Stomach (tissue), 4 donors: ENCODE data around the gene SPRED3.

Experiments
- CTCF ChIP-seq, 7 experiments: fragments of 450-650 bp in 4 of 7; fragments of 200-600 bp in 3 of 7; sonication (generic) in 3 of 7; IDR thresholded peaks; one replicate each; pipeline ENCODE4 v1.5.1; 2016 to 2019; ENCODE audit warnings: antibody characterized with exemption in 7 of 7, control low read depth in 2 of 7, mild to moderate bottlenecking in 1 of 7
- EP300 ChIP-seq: sonication (generic); formaldehyde crosslinking; IDR thresholded peaks from one replicate; pipeline ENCODE4 v1.6.1; 2017; ENCODE audit warnings: antibody characterized with exemption
- POLR2A ChIP-seq, 4 donors: fragments of 450-650 bp; IDR thresholded peaks; one replicate each; pipeline ENCODE4 v1.6.1; 2016; ENCODE audit warnings: antibody characterized with exemption in 4 of 4, control low read depth in 2 of 4, mild to moderate bottlenecking in 1 of 4, moderate library complexity in 1 of 4
- POLR2AphosphoS5 ChIP-seq, 3 donors: sonication (generic); formaldehyde crosslinking; IDR thresholded peaks; one replicate each; pipeline ENCODE4 v1.6.1; 2016; ENCODE audit warnings: antibody characterized with exemption in 3 of 3

- TF ChIP-seq CTCF (IDR thresholded peaks at IDR 0.05) (peak in 2 of 7 experiments; percentile 24 to 52), POLR2AphosphoS5 (IDR thresholded peaks at IDR 0.05) (no peak), POLR2A (IDR thresholded peaks at IDR 0.05) (no peak), EP300 (no peak)
Measured at GRCh38 chr19:38361633-38362075, 26.8 kb upstream of the SPRED3 start.
